Skeletal muscle satellite cell (primary cell): Measurements from ENCODE around the gene OAS3.
A peak's percentile ranks its signal among the peaks of the same experiment; 100 is the strongest.

ENCODE experiments used
- H3K27me3 ChIP-seq: 2 replicates; pipeline ENCODE4 v1.7.0; 2013; ENCODE audit warnings: low read length; ENCODE audit not compliant: control insufficient read depth, insufficient read depth
- H3K36me3 ChIP-seq: 2 replicates; pipeline ENCODE4 v1.7.0; 2013; ENCODE audit warnings: mild to moderate bottlenecking, control low read depth, low read length; ENCODE audit not compliant: insufficient read depth
- H3K4me1 ChIP-seq: 2 replicates; pipeline ENCODE4 v1.7.0; 2013; ENCODE audit warnings: low read length; ENCODE audit not compliant: control insufficient read depth, insufficient read depth
- H3K4me2 ChIP-seq: 2 replicates; pipeline ENCODE4 v1.7.0; 2013; ENCODE audit warnings: mild to moderate bottlenecking, low read length
- H3K4me3 ChIP-seq: 2 replicates; pipeline ENCODE4 v1.7.0; 2013; ENCODE audit warnings: low read length
- H3K9ac ChIP-seq: 2 replicates; pipeline ENCODE4 v1.7.0; 2013; ENCODE audit warnings: mild to moderate bottlenecking, low read depth, low read length, moderate library complexity
- H3K9me3 ChIP-seq: replicated peaks from 2 replicates; pipeline ENCODE4 v1.7.0; 2013; ENCODE audit warnings: mild to moderate bottlenecking, control low read depth, low read length

OAS3 gene

GRCh38 chr12:113006206-113006605, 67.9 kb downstream of the OAS3 start:
- Histone ChIP-seq H3K4me2 (no peak overlapping the region), H3K36me3 (no peaks in the 10 kb centered on the region), H3K9ac (no peak overlapping the region), H3K4me1 (peaks cover 4% of the 10 kb centered on the region), H3K4me3 (no peak overlapping the region), H3K9me3 (no peaks in the 10 kb centered on the region), H3K27me3 (peaks cover 21% of the 10 kb centered on the region)

GRCh38 chr12:113006641-113007040, 68.4 kb downstream of the OAS3 start:
- peaks cover 21% of the 10 kb centered on the region for H3K27me3 ChIP-seq
- H3K9me3 ChIP-seq, result no peaks in the 10 kb centered on the region
- no peak overlapping the region for H3K4me2 ChIP-seq
- no peak overlapping the region for H3K4me3 ChIP-seq
- H3K9ac ChIP-seq, result no peak overlapping the region
- peaks cover 4% of the 10 kb centered on the region for H3K4me1 ChIP-seq
- H3K36me3 ChIP-seq, result no peaks in the 10 kb centered on the region

DNA sequence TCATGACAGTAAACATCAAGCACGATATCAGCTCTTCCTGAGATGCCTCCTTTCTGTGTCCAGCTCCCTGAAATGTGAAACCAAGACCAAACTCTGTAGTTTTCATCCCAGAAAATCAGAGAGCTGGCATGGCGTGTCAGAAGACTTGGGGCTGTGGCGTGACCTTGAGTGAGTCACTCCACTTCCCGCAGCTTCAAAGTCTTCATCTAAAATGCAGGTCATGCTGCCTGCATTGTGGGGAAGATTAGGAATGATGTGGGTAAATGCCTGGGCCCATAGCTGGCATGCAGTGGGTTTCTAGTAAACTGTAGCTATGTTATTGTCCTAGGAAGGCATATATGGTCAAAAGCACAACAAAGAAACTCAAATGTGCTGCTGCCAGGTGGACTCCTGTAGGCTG, 68.9 kb downstream of the OAS3 start:
- Histone ChIP-seq H3K4me1 (peaks cover 4% of the 10 kb centered on the region), H3K9ac (no peak overlapping the region), H3K4me2 (no peak overlapping the region), H3K4me3 (no peak overlapping the region), H3K27me3 (peaks cover 21% of the 10 kb centered on the region), H3K9me3 (no peaks in the 10 kb centered on the region), H3K36me3 (no peaks in the 10 kb centered on the region)

DNA sequence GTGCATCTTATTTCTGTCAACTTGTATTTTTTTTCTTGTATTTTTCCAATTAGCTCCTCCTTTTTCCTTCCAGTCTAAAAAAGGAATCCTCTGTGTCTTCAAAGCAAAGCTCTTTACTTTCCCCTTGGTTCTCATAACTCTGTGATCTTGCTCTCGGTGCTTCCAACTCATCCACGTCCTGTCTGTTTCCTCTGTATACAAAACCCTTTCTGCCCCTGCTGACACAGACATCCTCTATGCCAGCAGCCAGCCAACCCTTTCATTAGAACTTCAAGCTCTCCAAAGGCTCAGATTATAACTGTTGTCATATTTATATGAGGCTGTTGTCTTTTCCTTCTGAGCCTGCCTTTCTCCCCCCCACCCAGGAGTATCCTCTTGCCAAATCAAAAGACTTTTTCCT, 72.4 kb downstream of the OAS3 start:
- Histone ChIP-seq H3K36me3 (no peaks in the 10 kb centered on the region), H3K4me1 (peaks cover 4% of the 10 kb centered on the region), H3K9me3 (no peaks in the 10 kb centered on the region), H3K9ac (no peak overlapping the region), H3K4me2 (no peak overlapping the region), H3K27me3 (peaks cover 18% of the 10 kb centered on the region), H3K4me3 (no peak overlapping the region)

GRCh38 chr12:113014565-113014964, 76.3 kb downstream of the OAS3 start:
- no peak overlapping the region for H3K4me3 ChIP-seq
- peaks cover 9% of the 10 kb centered on the region for H3K27me3 ChIP-seq
- no peaks in the 10 kb centered on the region for H3K9me3 ChIP-seq
- no peak overlapping the region for H3K9ac ChIP-seq
- peaks cover 8% of the 10 kb centered on the region for H3K4me1 ChIP-seq
- no peak overlapping the region for H3K4me2 ChIP-seq
- H3K36me3 ChIP-seq, result no peaks in the 10 kb centered on the region

GRCh38 chr12:113016796-113017195, 78.5 kb downstream of the OAS3 start:
- H3K36me3 ChIP-seq, result no peaks in the 10 kb centered on the region
- H3K9me3 ChIP-seq, result no peaks in the 10 kb centered on the region
- peaks cover 9% of the 10 kb centered on the region for H3K4me1 ChIP-seq
- H3K4me3 ChIP-seq, result no peak overlapping the region
- H3K27me3 ChIP-seq, result peaks cover 9% of the 10 kb centered on the region
- H3K9ac ChIP-seq, result no peak overlapping the region
- H3K4me2 ChIP-seq, result no peak overlapping the region

- Histone ChIP-seq H3K4me3 (no peak overlapping the region), H3K4me2 (peak overlapping the region; percentile 11), H3K27me3 (peaks cover 9% of the 10 kb centered on the region), H3K9ac (no peak overlapping the region), H3K4me1 (peaks cover 9% of the 10 kb centered on the region), H3K9me3 (no peaks in the 10 kb centered on the region), H3K36me3 (no peaks in the 10 kb centered on the region)
Measured at GRCh38 chr12:113019025-113019424, 80.8 kb downstream of the OAS3 start.

DNA sequence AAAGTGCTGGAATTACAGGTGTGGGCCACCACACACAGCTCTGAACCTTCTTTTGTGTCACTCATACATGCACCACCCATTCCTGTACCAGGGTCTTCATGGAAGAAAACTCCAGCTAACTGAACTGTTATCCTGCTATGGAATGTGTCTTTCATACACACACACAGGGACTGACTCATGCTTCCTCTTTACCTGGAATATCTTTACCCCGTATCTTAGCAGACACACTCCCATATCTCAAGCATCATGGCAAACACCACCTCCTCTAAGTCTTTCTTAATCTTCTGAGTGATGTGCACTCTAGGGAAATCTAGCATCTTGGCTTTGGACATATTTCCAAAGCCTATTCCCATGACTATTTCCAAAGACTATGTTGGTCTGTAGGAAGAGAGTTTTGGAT, 83.2 kb downstream of the OAS3 start:
- Histone ChIP-seq H3K9me3 (no peaks in the 10 kb centered on the region), H3K9ac (no peak overlapping the region), H3K4me1 (peaks cover 9% of the 10 kb centered on the region), H3K27me3 (no peaks in the 10 kb centered on the region), H3K36me3 (no peaks in the 10 kb centered on the region), H3K4me3 (no peak overlapping the region), H3K4me2 (no peak overlapping the region)
